ENCODE measurements around the gene OR51E2. TPM values are rescaled to one million over a fixed set of nuclear protein-coding genes. Genes with fewer than 3 reads are reported as not detected.

Gene OR51E2
- polyA plus RNA-seq, 5 donors: 0.09 to 0.28 (median 0.14) TPM

- no peak for DNase-seq
These were observed 32.9 kb downstream of the OR51E2 start for GRCh38 chr11:4664786-4665185.

- no peak for DNase-seq
These were observed 33.5 kb downstream of the OR51E2 start for GRCh38 chr11:4664183-4664582.

GRCh38 chr11:4662876-4663275 is 34.8 kb downstream of the OR51E2 start:
- DNase-seq: no peak

GRCh38 chr11:4658629-4659445 is 38.8 kb downstream of the OR51E2 start:
- no peak for DNase-seq

GRCh38 chr11:4654635-4655369 is 42.9 kb downstream of the OR51E2 start:
- DNase-seq: no peak

GRCh38 chr11:4647766-4648165 is 49.9 kb downstream of the OR51E2 start:
- no peak for DNase-seq

- DNase-seq: no peak
These were observed 51.7 kb downstream of the OR51E2 start for GRCh38 chr11:4645974-4646373.

- no peak for DNase-seq
These were observed 53.4 kb downstream of the OR51E2 start for GRCh38 chr11:4644233-4644632.

- DNase-seq: no peak
These were observed 54.0 kb downstream of the OR51E2 start, which contains the start of gene OR51E1 for GRCh38 chr11:4643682-4644081. Gene OR51E1, plus strand, starts transcription at chr11:4643982. Its CDS starts 8,545 bp downstream, at chr11:4652527.

- no peak for DNase-seq
These were observed 54.6 kb downstream of the OR51E2 start for GRCh38 chr11:4643076-4643475.

GRCh38 chr11:4642043-4642442 is 55.6 kb downstream of the OR51E2 start:
- no peak for DNase-seq

GRCh38 chr11:4641501-4641900 is 56.2 kb downstream of the OR51E2 start:
- no peak for DNase-seq

GRCh38 chr11:4639931-4640330 is 57.7 kb downstream of the OR51E2 start:
- no peak for DNase-seq

GRCh38 chr11:4637662-4638047 is 60.0 kb downstream of the OR51E2 start:
- DNase-seq: no peak

- peak; percentile 32 to 53 for DNase-seq
These were observed 60.5 kb downstream of the OR51E2 start, which contains the start of gene OR51D1 for GRCh38 chr11:4636962-4637661. Gene OR51D1, plus strand, starts transcription at chr11:4637477. Its CDS starts 2,314 bp downstream, at chr11:4639791.

- DNase-seq: no peak
These were observed 61.5 kb downstream of the OR51E2 start for GRCh38 chr11:4636136-4636535.

Other genes starting within 250 kb of the OR51E2 start
- gene OR52K2, start 248.6 kb downstream of the OR51E2 start, polyA plus RNA-seq (ENCODE audit: insufficient read depth in 1 of 5, insufficient read length in 5 of 5, low replicate concordance in 1 of 5): not detected
- under 1 TPM; 0.17 to 0.43 (median 0.41) TPM for gene OR52K1, start 215.2 kb downstream of the OR51E2 start, polyA plus RNA-seq (ENCODE audit: insufficient read depth in 1 of 5, insufficient read length in 5 of 5, low replicate concordance in 1 of 5)
- not detected for gene OR52M1, start 152.7 kb downstream of the OR51E2 start, polyA plus RNA-seq (ENCODE audit: insufficient read depth in 1 of 5, insufficient read length in 5 of 5, low replicate concordance in 1 of 5)
- under 1 TPM in 1 of 5 donors, not detected in 4; 0.06 TPM for gene OR52I2, start 116.1 kb downstream of the OR51E2 start, polyA plus RNA-seq (ENCODE audit: insufficient read depth in 1 of 5, insufficient read length in 5 of 5, low replicate concordance in 1 of 5)
- under 1 TPM; 0.04 to 0.12 (median 0.10) TPM for gene OR52I1, start 103.8 kb downstream of the OR51E2 start, polyA plus RNA-seq (ENCODE audit: insufficient read depth in 1 of 5, insufficient read length in 5 of 5, low replicate concordance in 1 of 5)
- gene TRIM68, start 89.6 kb downstream of the OR51E2 start, polyA plus RNA-seq (ENCODE audit: insufficient read depth in 1 of 5, insufficient read length in 5 of 5, low replicate concordance in 1 of 5): 10 to 100 TPM; 15.9 to 22.1 (median 19.6) TPM
- gene OR51D1, start 60.4 kb downstream of the OR51E2 start, polyA plus RNA-seq (ENCODE audit: insufficient read depth in 1 of 5, insufficient read length in 5 of 5, low replicate concordance in 1 of 5): not detected
- gene OR51E1, start 53.9 kb downstream of the OR51E2 start, polyA plus RNA-seq (ENCODE audit: insufficient read depth in 1 of 5, insufficient read length in 5 of 5, low replicate concordance in 1 of 5): under 1 TPM; 0.33 to 0.49 (median 0.36) TPM
- under 1 TPM in 1 of 5 donors, not detected in 4; 0.18 TPM for gene MMP26, start 6.9 kb upstream of the OR51E2 start, polyA plus RNA-seq (ENCODE audit: insufficient read depth in 1 of 5, insufficient read length in 5 of 5, low replicate concordance in 1 of 5)
- not detected for gene OR51F1, start 72.1 kb upstream of the OR51E2 start, polyA plus RNA-seq (ENCODE audit: insufficient read depth in 1 of 5, insufficient read length in 5 of 5, low replicate concordance in 1 of 5)
- not detected for gene OR52R1, start 106.5 kb upstream of the OR51E2 start, polyA plus RNA-seq (ENCODE audit: insufficient read depth in 1 of 5, insufficient read length in 5 of 5, low replicate concordance in 1 of 5)
- gene OR51F2, start 123.5 kb upstream of the OR51E2 start, polyA plus RNA-seq (ENCODE audit: insufficient read depth in 1 of 5, insufficient read length in 5 of 5, low replicate concordance in 1 of 5): not detected
- not detected for gene OR51S1, start 151.4 kb upstream of the OR51E2 start, polyA plus RNA-seq (ENCODE audit: insufficient read depth in 1 of 5, insufficient read length in 5 of 5, low replicate concordance in 1 of 5)
- gene OR51T1, start 184.0 kb upstream of the OR51E2 start, polyA plus RNA-seq (ENCODE audit: insufficient read depth in 1 of 5, insufficient read length in 5 of 5, low replicate concordance in 1 of 5): not detected
- not detected for gene OR51A7, start 205.9 kb upstream of the OR51E2 start, polyA plus RNA-seq (ENCODE audit: insufficient read depth in 1 of 5, insufficient read length in 5 of 5, low replicate concordance in 1 of 5)
- gene OR51G2, start 221.5 kb upstream of the OR51E2 start, polyA plus RNA-seq (ENCODE audit: insufficient read depth in 1 of 5, insufficient read length in 5 of 5, low replicate concordance in 1 of 5): not detected
- not detected for gene OR51G1, start 226.5 kb upstream of the OR51E2 start, polyA plus RNA-seq (ENCODE audit: insufficient read depth in 1 of 5, insufficient read length in 5 of 5, low replicate concordance in 1 of 5)
- not detected for gene OR51A4, start 249.8 kb upstream of the OR51E2 start, polyA plus RNA-seq (ENCODE audit: insufficient read depth in 1 of 5, insufficient read length in 5 of 5, low replicate concordance in 1 of 5)

Data from right lung (tissue), 5 donors.